ENCODE results near the gene NUMA1. TPM values are rescaled to one million over a fixed set of nuclear protein-coding genes. Genes with fewer than 3 reads are reported as not detected.

Gene NUMA1
- total and polyA plus RNA-seq, 7 donors, result 68.9 to 130 (median 100) TPM

DNA sequence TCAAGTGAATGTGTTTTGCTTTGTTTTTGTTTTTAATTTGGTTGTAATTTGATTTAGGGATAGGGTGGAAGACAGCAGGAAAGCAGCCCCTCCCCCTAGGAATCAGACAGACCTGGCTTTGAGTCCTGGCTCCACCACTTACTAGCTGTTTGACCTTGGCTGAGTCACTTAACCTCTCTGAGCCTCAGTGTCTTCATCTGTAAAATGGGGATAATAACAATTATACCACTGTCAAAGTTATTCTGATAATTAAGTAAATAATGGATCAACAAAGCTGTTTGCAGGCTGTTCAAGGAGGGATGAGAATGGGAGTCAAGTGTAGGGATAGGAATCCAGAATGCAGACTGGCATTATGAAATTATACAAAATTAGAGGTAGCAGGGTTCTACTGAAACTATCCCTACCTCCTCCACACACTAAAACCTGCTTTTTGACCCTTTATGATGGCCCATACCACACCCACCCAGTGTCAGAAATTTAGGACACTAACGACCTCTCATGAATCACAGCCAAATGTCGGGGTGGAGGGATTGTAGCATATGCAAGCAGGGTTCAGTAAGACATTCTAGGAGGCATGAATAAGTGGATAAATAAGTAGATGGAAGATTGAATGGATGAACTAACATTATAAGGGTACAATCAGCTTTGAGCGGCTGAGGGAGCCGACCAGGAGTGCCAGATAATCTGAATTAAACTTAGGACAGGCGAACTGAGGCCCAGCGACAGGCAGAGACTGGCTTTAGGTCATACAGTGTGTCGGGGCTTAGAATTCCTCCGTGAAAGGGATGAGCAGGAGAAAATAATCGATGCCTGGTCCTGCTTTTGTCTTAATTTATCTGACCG, 31.2 kb upstream of the NUMA1 start:
- DNase-seq (no peak), ATAC-seq (no peak)
- 0 to 2% (median 0%) methylated on average over 10 of the region's 10 CpGs for WGBS, 3 donors
- Histone ChIP-seq H3K27me3 (ENCODE audit: insufficient read depth in 3 of 3, low read length in 2 of 3) (no peaks in the 10 kb centered on the region), H3K36me3 (ENCODE audit: insufficient read depth in 1 of 2, low read depth in 1 of 2) (peaks cover 0 to 15% of the 10 kb centered on the region in 2 donors), H3K4me3 (peak overlapping the region; percentile 80), H3K27ac (peak overlapping the region; percentile 88), H3K4me1 (peaks cover 4% of the 10 kb centered on the region), H3K9me3 (no peaks in the 10 kb centered on the region)
- intact Hi-C loops (cut with DNase I), result loop anchor here (1.0 to 10.0 kb wide), 4 partner anchors 8 to 313 kb away; partner anchors contain the start of genes INPPL1 (in 1 of the 2) and LAMTOR1 (in 1 of the 2)
- TF ChIP-seq, protein P1, sequence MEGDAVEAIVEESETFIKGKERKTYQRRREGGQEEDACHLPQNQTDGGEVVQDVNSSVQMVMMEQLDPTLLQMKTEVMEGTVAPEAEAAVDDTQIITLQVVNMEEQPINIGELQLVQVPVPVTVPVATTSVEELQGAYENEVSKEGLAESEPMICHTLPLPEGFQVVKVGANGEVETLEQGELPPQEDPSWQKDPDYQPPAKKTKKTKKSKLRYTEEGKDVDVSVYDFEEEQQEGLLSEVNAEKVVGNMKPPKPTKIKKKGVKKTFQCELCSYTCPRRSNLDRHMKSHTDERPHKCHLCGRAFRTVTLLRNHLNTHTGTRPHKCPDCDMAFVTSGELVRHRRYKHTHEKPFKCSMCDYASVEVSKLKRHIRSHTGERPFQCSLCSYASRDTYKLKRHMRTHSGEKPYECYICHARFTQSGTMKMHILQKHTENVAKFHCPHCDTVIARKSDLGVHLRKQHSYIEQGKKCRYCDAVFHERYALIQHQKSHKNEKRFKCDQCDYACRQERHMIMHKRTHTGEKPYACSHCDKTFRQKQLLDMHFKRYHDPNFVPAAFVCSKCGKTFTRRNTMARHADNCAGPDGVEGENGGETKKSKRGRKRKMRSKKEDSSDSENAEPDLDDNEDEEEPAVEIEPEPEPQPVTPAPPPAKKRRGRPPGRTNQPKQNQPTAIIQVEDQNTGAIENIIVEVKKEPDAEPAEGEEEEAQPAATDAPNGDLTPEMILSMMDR (IDR thresholded peaks at IDR 0.05), result no peak

DNA sequence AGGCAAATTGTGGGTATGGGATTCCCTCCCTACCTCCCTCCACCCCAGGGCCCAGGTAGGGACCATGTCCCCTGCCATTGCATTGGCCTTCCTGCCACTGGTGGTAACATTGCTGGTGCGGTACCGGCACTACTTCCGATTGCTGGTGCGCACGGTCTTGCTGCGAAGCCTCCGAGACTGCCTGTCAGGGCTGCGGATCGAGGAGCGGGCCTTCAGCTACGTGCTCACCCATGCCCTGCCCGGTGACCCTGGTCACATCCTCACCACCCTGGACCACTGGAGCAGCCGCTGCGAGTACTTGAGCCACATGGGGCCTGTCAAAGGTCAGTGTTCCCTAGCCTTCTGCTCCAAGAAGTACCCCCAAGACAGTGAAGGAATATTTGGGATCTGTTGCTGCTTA, 25.5 kb upstream of the NUMA1 start, which contains the start of gene TOMT:
Gene TOMT (plus strand): TSS at position 37 of the 400 bp plus-strand sequence. CDS start 28 bp downstream, at position 65.
- DNase-seq (no peak), ATAC-seq (no peak)
- H3K4me1 ChIP-seq, result peaks cover 22% of the 10 kb centered on the region
- no peaks in the 10 kb centered on the region for H3K9me3 ChIP-seq
- TF ChIP-seq, protein P1 (IDR thresholded peaks at IDR 0.05), result no peak
- no peak within 1 kb of the TSS for H3K4me3 ChIP-seq
- no peak within 1 kb of the TSS for H3K27ac ChIP-seq
- intact Hi-C loops (cut with DNase I), result no loop called here
- no peaks in the 10 kb centered on the region for H3K27me3 ChIP-seq (ENCODE audit: insufficient read depth in 3 of 3, low read length in 2 of 3)
- H3K36me3 ChIP-seq (ENCODE audit: insufficient read depth in 1 of 2, low read depth in 1 of 2), result peaks cover 0 to 19% of the 10 kb centered on the region in 2 donors
- 92 to 96% (median 95%) methylated on average over 14 of the region's 14 CpGs for WGBS, 3 donors

DNA sequence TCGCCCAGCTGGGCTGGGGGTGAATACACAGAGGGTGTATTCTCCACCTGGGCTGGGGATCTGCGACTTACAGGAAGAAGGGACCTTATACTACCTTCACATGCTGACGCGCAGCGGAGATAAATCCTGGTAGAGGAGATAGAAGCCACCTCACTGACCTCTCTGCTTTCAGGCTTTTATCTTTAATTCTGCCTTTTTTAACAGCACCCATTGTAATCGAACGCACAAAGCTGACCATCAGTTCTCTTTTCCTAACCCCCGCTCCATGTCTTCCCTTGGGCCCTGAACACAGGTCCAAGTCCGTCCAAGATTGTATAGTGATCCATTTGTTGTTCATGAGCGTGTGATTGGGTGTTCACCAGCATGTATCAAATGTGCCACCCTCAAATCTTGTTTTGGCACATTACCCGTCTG, 23.4 kb upstream of the NUMA1 start:
- H3K36me3 ChIP-seq (ENCODE audit: insufficient read depth in 1 of 2, low read depth in 1 of 2), result peaks cover 0 to 16% of the 10 kb centered on the region in 2 donors
- H3K4me1 ChIP-seq, result peaks cover 42% of the 10 kb centered on the region
- ATAC-seq, result no peak
- TF ChIP-seq, protein P1 (IDR thresholded peaks at IDR 0.05), result no peak
- 77% methylated on average over 11 of the region's 11 CpGs for WGBS, 3 donors
- no peaks in the 10 kb centered on the region for H3K27me3 ChIP-seq (ENCODE audit: insufficient read depth in 3 of 3, low read length in 2 of 3)
- peak overlapping the region; percentile 100 for H3K27ac ChIP-seq
- H3K9me3 ChIP-seq, result no peaks in the 10 kb centered on the region
- H3K4me3 ChIP-seq, result peak overlapping the region; percentile 99
- intact Hi-C loops (cut with DNase I), result loop anchor here in 1 of 2 donors (1.0 kb wide), 1 partner anchor 9 kb away; the partner anchor contains the start of gene ANAPC15
- DNase-seq, result no peak

DNA sequence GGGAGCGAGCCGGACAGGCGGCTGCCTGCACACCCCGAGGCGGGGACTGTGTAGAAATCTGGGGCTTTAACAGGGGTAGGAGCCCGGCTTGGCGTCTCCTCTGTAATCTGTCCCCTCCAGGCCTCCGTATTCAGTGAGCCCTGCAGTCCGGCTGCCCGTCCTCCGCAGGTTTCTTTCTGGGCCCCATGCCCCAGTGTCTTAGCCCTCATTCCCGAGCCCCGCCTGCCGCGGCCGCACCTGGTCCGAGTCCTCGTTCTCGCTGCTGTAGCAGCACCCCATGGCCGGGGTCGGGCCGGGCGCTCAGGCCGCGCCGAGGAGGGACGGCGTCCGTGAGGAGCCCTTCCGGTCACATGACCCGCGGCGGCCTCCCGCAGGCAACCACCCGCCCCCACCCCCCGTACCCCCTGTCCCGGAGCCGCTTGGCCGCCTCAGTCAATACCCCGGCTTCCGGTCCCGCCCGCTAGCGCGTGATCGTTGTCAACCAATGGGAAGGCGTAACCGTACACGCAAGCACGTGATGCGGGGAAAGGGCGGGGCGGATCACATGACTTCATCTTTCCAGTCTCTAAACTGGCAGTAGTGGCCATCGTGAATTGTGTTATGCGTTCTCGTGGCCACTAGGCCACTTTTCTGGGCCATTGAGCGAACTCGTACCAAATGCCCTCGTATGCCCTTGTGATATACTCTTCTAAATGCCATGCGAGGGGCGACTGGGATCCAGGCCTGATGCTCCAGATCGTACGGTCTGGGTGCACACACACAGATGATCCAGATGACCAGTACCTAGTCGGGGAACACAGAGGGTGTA, 22.8 kb upstream of the NUMA1 start, which contains the start of gene LAMTOR1:
Gene LAMTOR1 (minus strand): TSS at position 352 of the 808 bp plus-strand sequence. CDS start 73 bp downstream, at position 279.
- 1 to 2% (median 1%) methylated on average over 62 to 64 of the region's 64 CpGs for WGBS, 3 donors
- ATAC-seq (peak; percentile 97 to 98 (median 98)), DNase-seq (peak; percentile 100)
- peak within 1 kb of the TSS; percentile 100 for H3K27ac ChIP-seq
- H3K4me1 ChIP-seq, result peaks cover 47% of the 10 kb centered on the region
- peak within 1 kb of the TSS; percentile 99 for H3K4me3 ChIP-seq
- intact Hi-C loops (cut with DNase I), result loop anchor here in 1 of 2 donors (1.0 kb wide), 1 partner anchor 9 kb away; the partner anchor contains the start of gene ANAPC15
- TF ChIP-seq, protein P1 (IDR thresholded peaks at IDR 0.05), result peak; percentile 58
- no peaks in the 10 kb centered on the region for H3K9me3 ChIP-seq
- H3K27me3 ChIP-seq (ENCODE audit: insufficient read depth in 3 of 3, low read length in 2 of 3), result no peaks in the 10 kb centered on the region
- peaks cover 0 to 22% of the 10 kb centered on the region in 2 donors for H3K36me3 ChIP-seq (ENCODE audit: insufficient read depth in 1 of 2, low read depth in 1 of 2)

Data from psoas muscle (tissue), 8 donors.